ENCODE measurements around the gene EVPL.

The EVPL gene

DNA sequence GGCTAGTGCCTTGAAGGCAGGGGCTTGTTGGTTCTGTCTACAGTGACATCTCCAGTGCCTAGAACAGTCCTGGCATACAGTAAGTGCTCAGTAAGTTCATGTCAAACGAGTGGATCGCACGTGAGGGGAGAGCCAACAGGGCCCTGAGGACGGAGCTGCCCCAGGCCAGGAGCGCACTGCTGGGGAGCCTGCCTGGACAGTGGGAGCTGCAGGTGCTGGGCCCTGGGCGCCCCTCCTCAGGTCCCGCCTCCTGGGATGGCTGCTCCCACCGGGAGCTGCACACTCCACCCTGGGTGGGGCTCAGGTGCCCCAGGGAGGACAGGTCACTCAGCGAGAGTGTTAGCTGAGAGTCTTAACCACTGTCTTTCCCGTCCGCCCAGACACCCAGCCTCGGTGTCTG is 1.8 kb downstream of the EVPL start:
- CTCF ChIA-PET, result interaction anchor here (0.8 to 1.2 kb wide), 4 partner anchors 12 to 84 kb away, joined by 3 to 5 read pairs (median 3); partner anchors contain the start of gene FBF1

DNA sequence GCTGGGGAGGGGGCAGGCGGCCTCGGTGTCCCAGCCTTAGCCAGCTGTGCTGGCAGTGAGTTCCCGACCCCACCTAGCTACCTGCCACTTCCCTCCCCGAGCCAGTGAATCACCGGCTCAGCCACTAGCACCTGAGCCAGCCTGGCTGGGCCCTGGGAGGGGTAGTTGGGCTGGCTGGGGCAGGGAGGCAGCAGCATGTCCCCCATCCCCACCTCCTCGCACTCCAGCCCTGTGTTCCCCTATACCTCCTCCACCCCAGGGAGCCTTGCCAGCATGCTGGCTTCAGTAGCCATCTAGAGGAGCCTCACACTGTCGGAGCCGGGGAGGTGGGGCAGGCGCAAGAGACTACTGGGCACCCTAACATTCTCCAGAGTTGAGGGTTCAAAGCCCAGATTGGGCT is 2.8 kb downstream of the EVPL start:
- Histone ChIP-seq H3K27ac (ENCODE audit: insufficient read depth in 1 of 2, low read depth in 1 of 2, low read length in 2 of 2, poor library complexity in 1 of 2, severe bottlenecking in 2 of 2) (no peak overlapping the region), H3K9me3 (ENCODE audit: control extremely low read depth in 1 of 5, control insufficient read depth in 4 of 5, insufficient read depth in 2 of 5, low read depth in 1 of 5, low read length in 4 of 5) (no peaks in the 10 kb centered on the region), H3K4me3 (ENCODE audit: control insufficient read depth in 1 of 7, extremely low read depth in 1 of 7, insufficient read depth in 4 of 7, low read depth in 2 of 7, low read length in 6 of 7) (no peak overlapping the region), H3K36me3 (ENCODE audit: control insufficient read depth in 4 of 4, insufficient read depth in 4 of 4, low read length in 3 of 4) (peaks cover 0 to 3% (median 0%) of the 10 kb centered on the region in 4 experiments), H3K27me3 (replicated peaks in 2 of 5; ENCODE audit: control insufficient read depth in 4 of 5, insufficient read depth in 5 of 5, low read length in 4 of 5) (no peaks in the 10 kb centered on the region), H3K4me1 (ENCODE audit: control extremely low read depth in 1 of 4, control insufficient read depth in 4 of 4, insufficient read depth in 4 of 4, low read length in 3 of 4) (peaks cover 0 to 28% (median 26%) of the 10 kb centered on the region in 4 experiments)
- POLR2A ChIA-PET, result no interaction called here
- WGBS (ENCODE audit: insufficient coverage), result 100% methylated on average over 5 of the region's 9 CpGs
- no peak for DNase-seq
- CTCF ChIA-PET, result interaction anchor here (2.5 kb wide), 1 partner anchor 11 kb away, joined by 12 read pairs; no protein-coding TSS in a partner anchor

More for the DNA sequence above, 1.8 kb downstream of the EVPL start:
- H3K36me3 ChIP-seq (ENCODE audit: control insufficient read depth in 4 of 4, insufficient read depth in 4 of 4, low read length in 3 of 4), result peaks cover 0 to 3% (median 0%) of the 10 kb centered on the region in 4 experiments
- H3K27me3 ChIP-seq (replicated peaks in 2 of 5; ENCODE audit: control insufficient read depth in 4 of 5, insufficient read depth in 5 of 5, low read length in 4 of 5), result no peaks in the 10 kb centered on the region
- no peak overlapping the region for H3K27ac ChIP-seq (ENCODE audit: insufficient read depth in 1 of 2, low read depth in 1 of 2, low read length in 2 of 2, poor library complexity in 1 of 2, severe bottlenecking in 2 of 2)
- no peaks in the 10 kb centered on the region for H3K9me3 ChIP-seq (ENCODE audit: control extremely low read depth in 1 of 5, control insufficient read depth in 4 of 5, insufficient read depth in 2 of 5, low read depth in 1 of 5, low read length in 4 of 5)
- H3K4me1 ChIP-seq (ENCODE audit: control extremely low read depth in 1 of 4, control insufficient read depth in 4 of 4, insufficient read depth in 4 of 4, low read length in 3 of 4), result peaks cover 0 to 35% (median 34%) of the 10 kb centered on the region in 4 experiments
- DNase-seq, result no peak
- POLR2A ChIA-PET, result interaction anchor here (0.6 kb wide), 1 partner anchor 46 kb away, joined by 3 read pairs; no protein-coding TSS in a partner anchor
- H3K4me3 ChIP-seq (ENCODE audit: control insufficient read depth in 1 of 7, extremely low read depth in 1 of 7, insufficient read depth in 4 of 7, low read depth in 2 of 7, low read length in 6 of 7), result no peak overlapping the region
- 93% methylated on average over 9 of the region's 12 CpGs for WGBS (ENCODE audit: insufficient coverage)

- no peak overlapping the region for H3K4me3 ChIP-seq (ENCODE audit: control insufficient read depth in 1 of 7, extremely low read depth in 1 of 7, insufficient read depth in 4 of 7, low read depth in 2 of 7, low read length in 6 of 7)
- DNase-seq, result no peak
- POLR2A ChIA-PET, result interaction anchor here (0.6 kb wide), 1 partner anchor 18 kb away, joined by 3 read pairs; no protein-coding TSS in a partner anchor
- CTCF ChIA-PET, result interaction anchor here (2.5 kb wide), 1 partner anchor 10 kb away, joined by 12 read pairs; no protein-coding TSS in a partner anchor
- H3K4me1 ChIP-seq (ENCODE audit: control extremely low read depth in 1 of 4, control insufficient read depth in 4 of 4, insufficient read depth in 4 of 4, low read length in 3 of 4), result peaks cover 0 to 26% (median 22%) of the 10 kb centered on the region in 4 experiments
- no peaks in the 10 kb centered on the region for H3K9me3 ChIP-seq (ENCODE audit: control extremely low read depth in 1 of 5, control insufficient read depth in 4 of 5, insufficient read depth in 2 of 5, low read depth in 1 of 5, low read length in 4 of 5)
- H3K27ac ChIP-seq (ENCODE audit: insufficient read depth in 1 of 2, low read depth in 1 of 2, low read length in 2 of 2, poor library complexity in 1 of 2, severe bottlenecking in 2 of 2), result no peak overlapping the region
- H3K36me3 ChIP-seq (ENCODE audit: control insufficient read depth in 4 of 4, insufficient read depth in 4 of 4, low read length in 3 of 4), result peaks cover 0 to 3% (median 0%) of the 10 kb centered on the region in 4 experiments
- 98% methylated on average over 7 of the region's 9 CpGs for WGBS (ENCODE audit: insufficient coverage)
- H3K27me3 ChIP-seq (replicated peaks in 2 of 5; ENCODE audit: control insufficient read depth in 4 of 5, insufficient read depth in 5 of 5, low read length in 4 of 5), result no peaks in the 10 kb centered on the region
Observed at GRCh38 chr17:76023900-76024237, 3.2 kb downstream of the EVPL start.

DNA sequence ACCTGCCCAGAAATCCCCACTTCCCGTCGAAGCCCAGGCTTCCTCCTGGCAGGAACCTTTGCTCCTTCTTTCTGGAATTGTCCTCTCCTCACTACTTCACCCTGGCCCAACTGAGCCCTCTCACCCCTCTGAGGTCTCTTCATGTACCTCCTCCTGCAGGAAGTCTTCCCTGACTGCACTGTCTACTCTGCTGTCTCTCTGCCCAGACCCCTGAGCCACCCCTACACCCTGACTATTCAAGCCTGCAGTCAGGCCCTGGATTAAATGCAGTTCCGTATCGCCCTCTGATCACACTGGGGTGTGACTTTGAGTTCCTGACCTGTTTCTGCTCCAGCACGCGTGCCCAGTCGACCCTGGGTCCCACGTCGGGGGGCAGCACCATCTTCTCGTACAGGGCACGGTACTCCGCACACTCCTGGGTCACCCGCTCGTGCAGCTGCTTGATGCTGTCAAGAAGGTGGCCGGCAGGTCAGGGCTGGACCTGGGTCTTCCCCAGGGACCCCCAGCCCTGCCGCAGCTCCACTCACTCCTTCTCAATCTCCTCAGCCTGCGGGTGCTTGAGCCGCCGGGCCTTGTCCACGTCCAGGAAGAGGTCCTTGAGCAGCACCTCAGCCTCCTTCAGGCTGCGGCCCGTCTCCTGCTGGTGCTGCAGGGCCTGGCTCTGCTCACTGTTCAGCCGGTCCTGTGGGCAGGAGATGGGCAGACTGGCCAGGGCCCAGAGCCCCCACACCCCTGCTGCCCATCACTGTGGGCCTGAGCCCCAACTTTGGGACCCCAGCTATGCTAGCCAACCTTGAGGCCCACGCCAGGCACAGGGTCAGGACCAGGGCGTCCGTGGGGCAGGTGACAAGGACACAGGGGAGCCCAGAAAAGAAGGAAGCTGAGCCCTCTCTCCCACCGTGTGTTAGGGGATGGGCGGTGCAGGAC is 3.9 kb downstream of the EVPL start:
- Histone ChIP-seq H3K27me3 (replicated peaks in 2 of 5; ENCODE audit: control insufficient read depth in 4 of 5, insufficient read depth in 5 of 5, low read length in 4 of 5) (no peaks in the 10 kb centered on the region), H3K27ac (ENCODE audit: insufficient read depth in 1 of 2, low read depth in 1 of 2, low read length in 2 of 2, poor library complexity in 1 of 2, severe bottlenecking in 2 of 2) (no peak overlapping the region)
- POLR2A ChIA-PET, result interaction anchor here (0.6 kb wide), 1 partner anchor 18 kb away, joined by 3 read pairs; no protein-coding TSS in a partner anchor

DNA sequence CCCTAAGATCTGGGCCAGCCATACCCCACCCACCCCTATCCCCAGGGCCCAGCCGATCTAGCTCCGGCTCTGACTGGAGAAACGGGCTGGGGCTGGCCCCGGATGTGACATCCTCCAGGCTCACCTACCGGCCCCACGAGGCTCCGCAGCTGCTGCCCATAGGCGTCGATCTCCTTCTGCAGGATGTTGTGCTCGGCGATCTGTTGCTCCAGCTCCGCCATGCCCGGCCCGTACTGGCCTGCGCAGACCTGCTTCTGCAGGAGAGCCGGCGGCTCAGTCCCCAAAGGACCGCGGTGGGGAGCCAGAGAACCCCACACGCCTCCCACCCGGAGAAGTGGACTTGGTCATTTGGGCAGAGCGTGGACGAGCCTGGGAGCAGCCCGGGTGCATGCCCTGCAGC is 4.8 kb downstream of the EVPL start:
- ChIA-PET POLR2A (no interaction called here), CTCF (interaction anchor here (2.5 to 13.9 kb wide), 2 partner anchors 8 to 20 kb away, joined by 12 to 183 read pairs; partner anchors contain the start of gene CDK3)
- 92% methylated on average over 21 of the region's 24 CpGs for WGBS (ENCODE audit: insufficient coverage)
- H3K9me3 ChIP-seq (ENCODE audit: control extremely low read depth in 1 of 5, control insufficient read depth in 4 of 5, insufficient read depth in 2 of 5, low read depth in 1 of 5, low read length in 4 of 5), result no peaks in the 10 kb centered on the region
- H3K4me3 ChIP-seq (ENCODE audit: control insufficient read depth in 1 of 7, extremely low read depth in 1 of 7, insufficient read depth in 4 of 7, low read depth in 2 of 7, low read length in 6 of 7), result no peak overlapping the region
- H3K27ac ChIP-seq (ENCODE audit: insufficient read depth in 1 of 2, low read depth in 1 of 2, low read length in 2 of 2, poor library complexity in 1 of 2, severe bottlenecking in 2 of 2), result no peak overlapping the region
- H3K27me3 ChIP-seq (replicated peaks in 2 of 5; ENCODE audit: control insufficient read depth in 4 of 5, insufficient read depth in 5 of 5, low read length in 4 of 5), result no peaks in the 10 kb centered on the region
- no peak for DNase-seq
- peaks cover 0 to 3% (median under 1%) of the 10 kb centered on the region in 4 experiments for H3K36me3 ChIP-seq (ENCODE audit: control insufficient read depth in 4 of 4, insufficient read depth in 4 of 4, low read length in 3 of 4)
- peaks cover 0 to 12% (median 8%) of the 10 kb centered on the region in 4 experiments for H3K4me1 ChIP-seq (ENCODE audit: control extremely low read depth in 1 of 4, control insufficient read depth in 4 of 4, insufficient read depth in 4 of 4, low read length in 3 of 4)

More for the DNA sequence above, 3.9 kb downstream of the EVPL start:
- peaks cover 0 to 19% (median 15%) of the 10 kb centered on the region in 4 experiments for H3K4me1 ChIP-seq (ENCODE audit: control extremely low read depth in 1 of 4, control insufficient read depth in 4 of 4, insufficient read depth in 4 of 4, low read length in 3 of 4)
- H3K36me3 ChIP-seq (ENCODE audit: control insufficient read depth in 4 of 4, insufficient read depth in 4 of 4, low read length in 3 of 4), result peaks cover 0 to 3% (median 0%) of the 10 kb centered on the region in 4 experiments
- H3K4me3 ChIP-seq (ENCODE audit: control insufficient read depth in 1 of 7, extremely low read depth in 1 of 7, insufficient read depth in 4 of 7, low read depth in 2 of 7, low read length in 6 of 7), result no peak overlapping the region
- CTCF ChIA-PET, result interaction anchor here (2.5 to 13.9 kb wide), 2 partner anchors 9 to 21 kb away, joined by 12 to 183 read pairs; partner anchors contain the start of gene CDK3
- DNase-seq, result no peak
- no peaks in the 10 kb centered on the region for H3K9me3 ChIP-seq (ENCODE audit: control extremely low read depth in 1 of 5, control insufficient read depth in 4 of 5, insufficient read depth in 2 of 5, low read depth in 1 of 5, low read length in 4 of 5)
- WGBS (ENCODE audit: insufficient coverage), result 95% methylated on average over 16 of the region's 28 CpGs

- Histone ChIP-seq H3K27me3 (replicated peaks in 2 of 5; ENCODE audit: control insufficient read depth in 4 of 5, insufficient read depth in 5 of 5, low read length in 4 of 5) (no peaks in the 10 kb centered on the region), H3K4me3 (ENCODE audit: control insufficient read depth in 1 of 7, extremely low read depth in 1 of 7, insufficient read depth in 4 of 7, low read depth in 2 of 7, low read length in 6 of 7) (no peak overlapping the region), H3K36me3 (ENCODE audit: control insufficient read depth in 4 of 4, insufficient read depth in 4 of 4, low read length in 3 of 4) (peaks cover 0 to 3% (median 1%) of the 10 kb centered on the region in 4 experiments), H3K9me3 (ENCODE audit: control extremely low read depth in 1 of 5, control insufficient read depth in 4 of 5, insufficient read depth in 2 of 5, low read depth in 1 of 5, low read length in 4 of 5) (no peaks in the 10 kb centered on the region), H3K27ac (ENCODE audit: insufficient read depth in 1 of 2, low read depth in 1 of 2, low read length in 2 of 2, poor library complexity in 1 of 2, severe bottlenecking in 2 of 2) (no peak overlapping the region), H3K4me1 (ENCODE audit: control extremely low read depth in 1 of 4, control insufficient read depth in 4 of 4, insufficient read depth in 4 of 4, low read length in 3 of 4) (peaks cover 0 to 5% (median 0%) of the 10 kb centered on the region in 4 experiments)
- no peak for DNase-seq
- CTCF ChIA-PET, result interaction anchor here (0.6 to 13.9 kb wide), 12 partner anchors 9 to 122 kb away, joined by 3 to 183 read pairs (median 4); partner anchors contain the start of gene CDK3
- POLR2A ChIA-PET, result interaction anchor here (0.9 kb wide), 1 partner anchor 63 kb away, joined by 3 read pairs; no protein-coding TSS in a partner anchor
- 93% methylated on average over 5 of the region's 6 CpGs for WGBS (ENCODE audit: insufficient coverage)
Observed at GRCh38 chr17:76019833-76020467, 7.2 kb downstream of the EVPL start.
